Keratinocyte (primary cell): ENCODE results near the gene INO80E. TPM values are rescaled to one million over a fixed set of nuclear protein-coding genes. Genes with fewer than 3 reads are reported as not detected.
A peak's percentile ranks its signal among the peaks of the same experiment; 100 is the strongest.

Experiments used
- DNase-seq: peaks from one replicate; pipeline ENCODE4 v3.0.0-alpha.2; 2011; ENCODE audit warnings: low read depth, missing footprints, low spot score
- FAIRE-seq: peaks from 2 replicates; lab custom pipeline; 2011; peaks lifted over from hg19 to GRCh38; lab: Jason Lieb, UNC
- H2AFZ ChIP-seq: 2 replicates; pipeline ENCODE4 v1.6.0; 2012; ENCODE audit warnings: low read length, control low read depth, inconsistent platforms; ENCODE audit not compliant: control insufficient read depth
- H3K27ac ChIP-seq: 2 replicates; pipeline ENCODE4 v1.5.1; 2011; ENCODE audit warnings: low read length; ENCODE audit not compliant: control insufficient read depth, insufficient read depth
- H3K27me3 ChIP-seq: 3 replicates; pipeline ENCODE4 v1.6.0; 2011; ENCODE audit warnings: low read length; ENCODE audit not compliant: control insufficient read depth, insufficient read depth; ENCODE audit errors: extremely low read depth
- H3K36me3 ChIP-seq, 2 experiments: 2 replicates in 1 of 2; 3 replicates in 1 of 2; pipeline ENCODE4 v1.5.1; 2011; ENCODE audit warnings: low read length in 2 of 2, mild to moderate bottlenecking in 1 of 2; ENCODE audit not compliant: control insufficient read depth in 2 of 2, insufficient read depth in 2 of 2; ENCODE audit errors: extremely low read depth in 1 of 2
- H3K4me1 ChIP-seq: 3 replicates; pipeline ENCODE4 v1.5.1; 2011; ENCODE audit warnings: low read length; ENCODE audit not compliant: control insufficient read depth, insufficient read depth; ENCODE audit errors: extremely low read depth
- H3K4me2 ChIP-seq: 3 replicates; pipeline ENCODE4 v1.6.0; 2011; ENCODE audit warnings: low read depth, low read length; ENCODE audit not compliant: control insufficient read depth, insufficient read depth; ENCODE audit errors: extremely low read depth
- H3K4me3 ChIP-seq, 3 experiments: fragments of 200-600 bp in 1 of 3; sonication (generic) in 1 of 3; 2 replicates in 2 of 3; 3 replicates in 1 of 3; pipeline ENCODE4 v1.5.1; 2011 to 2016; ENCODE audit warnings: low read length in 3 of 3, mild to moderate bottlenecking in 3 of 3, control low read depth in 2 of 3, inconsistent platforms in 1 of 3, low read depth in 1 of 3, mixed read lengths in 1 of 3, mixed run types in 1 of 3, moderate library complexity in 1 of 3; ENCODE audit not compliant: control insufficient read depth in 2 of 3, insufficient read depth in 2 of 3; ENCODE audit errors: extremely low read depth in 1 of 3
- H3K79me2 ChIP-seq: 2 replicates; pipeline ENCODE4 v1.6.0; 2012; ENCODE audit warnings: low read length; ENCODE audit not compliant: control insufficient read depth, insufficient read depth
- H3K9ac ChIP-seq: 3 replicates; pipeline ENCODE4 v1.6.0; 2011; ENCODE audit warnings: low read length; ENCODE audit not compliant: control insufficient read depth, insufficient read depth; ENCODE audit errors: extremely low read depth
- H3K9me1 ChIP-seq: 3 replicates; pipeline ENCODE4 v1.6.0; 2011; ENCODE audit warnings: low read length; ENCODE audit not compliant: control insufficient read depth, insufficient read depth; ENCODE audit errors: extremely low read depth
- H3K9me3 ChIP-seq: 2 replicates; pipeline ENCODE4 v1.5.1; 2012; ENCODE audit warnings: low read depth, low read length; ENCODE audit not compliant: control insufficient read depth
- H4K20me1 ChIP-seq: 3 replicates; pipeline ENCODE4 v1.6.0; 2011; ENCODE audit warnings: low read length; ENCODE audit not compliant: control insufficient read depth, insufficient read depth; ENCODE audit errors: extremely low read depth
- CTCF ChIP-seq, 3 experiments: IDR thresholded peaks in 1 of 3; conservative IDR thresholded peaks in 1 of 3; optimal IDR thresholded peaks in 1 of 3; 2 replicates in 2 of 3; 3 replicates in 1 of 3; pipeline versions ENCODE3 to v1.5.1; 2011; ENCODE audit warnings: low read length in 3 of 3, mild to moderate bottlenecking in 3 of 3, moderate library complexity in 2 of 3, control low read depth in 1 of 3, inconsistent platforms in 1 of 3; ENCODE audit not compliant: insufficient read depth in 2 of 3; ENCODE audit errors: extremely low read depth in 1 of 3
- EZH2 ChIP-seq: IDR thresholded peaks from one replicate; pipeline ENCODE4 v1.6.1; 2012; ENCODE audit warnings: inconsistent platforms, mild to moderate bottlenecking, low read length, moderate library complexity
- dilution Hi-C: fragments of 300-500 bp; cut with MboI; formaldehyde crosslinking; loops from one replicate; pipeline ENCODE4 v1.7.0; 2020; ENCODE audit warnings: low sequenced_read_pairs; ENCODE audit not compliant: extremely low pct_ligation_motif_present
- polyA plus RNA-seq, 5 experiments: library from polyadenylated mRNA; depleted of rRNA in 3 of 5; stranded (reverse) in 3 of 5; stranded (forward) in 1 of 5; unstranded in 1 of 5; fragments of >200 nt; gene quantifications; 1 replicate in 1 of 5; 2 replicates in 3 of 5; 3 replicates in 1 of 5; pipeline versions ENCODE4 v1.2.1 to v1.2.3, GENCODE V29; 2011 to 2012; ENCODE audit warnings: missing spikeins in 2 of 5, low read depth in 1 of 5, low replicate concordance in 1 of 5

Gene INO80E
- polyA plus RNA-seq, 1 donor (not counting 4 experiments of a cell fraction or from before 2014, with no cell fraction given), result 26.7 TPM

GRCh38 chr16:29962344-29962994, 33.6 kb upstream of the INO80E start:
- no peak for DNase-seq
- no peaks in the 10 kb centered on the region for H3K27me3 ChIP-seq
- H3K9ac ChIP-seq, result peak overlapping the region; percentile 82
- H3K4me2 ChIP-seq, result peak overlapping the region; percentile 88
- peak overlapping the region; percentile 67 to 79 (median 72) for H3K4me3 ChIP-seq
- peaks cover 10% of the 10 kb centered on the region for H3K4me1 ChIP-seq
- H3K9me3 ChIP-seq, result no peaks in the 10 kb centered on the region
- TF ChIP-seq EZH2 (no peak), CTCF (optimal IDR thresholded peaks at IDR 0.05 in 1 of 3, IDR thresholded peaks at IDR 0.05 in 1 of 3, conservative IDR thresholded peaks at IDR 0.05 in 1 of 3; ENCODE audit: extremely low read depth in 1 of 3, insufficient read depth in 2 of 3, low read length in 3 of 3) (no peak)
- no peaks in the 10 kb centered on the region for H3K9me1 ChIP-seq
- peak overlapping the region; percentile 65 for H3K27ac ChIP-seq
- peaks cover 0 to 5% of the 10 kb centered on the region in 2 experiments for H3K36me3 ChIP-seq
- no peaks in the 10 kb centered on the region for H3K79me2 ChIP-seq
- H4K20me1 ChIP-seq, result no peaks in the 10 kb centered on the region
- dilution Hi-C loops, result no loop called here
- FAIRE-seq, result no peak
- H2AFZ ChIP-seq, result peak overlapping the region; percentile 79

- dilution Hi-C loops, result no loop called here
- Histone ChIP-seq H3K4me2 (peak overlapping the region; percentile 88), H3K9me1 (peaks cover 3% of the 10 kb centered on the region), H3K4me1 (peaks cover 10% of the 10 kb centered on the region), H3K9me3 (no peaks in the 10 kb centered on the region), H3K27me3 (no peaks in the 10 kb centered on the region), H3K36me3 (peaks cover 4 to 8% of the 10 kb centered on the region in 2 experiments), H3K79me2 (no peaks in the 10 kb centered on the region), H3K4me3 (peak overlapping the region; percentile 67 to 79 (median 72)), H3K9ac (peak overlapping the region; percentile 82), H4K20me1 (no peaks in the 10 kb centered on the region), H3K27ac (no peak overlapping the region), H2AFZ (no peak overlapping the region)
- TF ChIP-seq CTCF (optimal IDR thresholded peaks at IDR 0.05 in 1 of 3, IDR thresholded peaks at IDR 0.05 in 1 of 3, conservative IDR thresholded peaks at IDR 0.05 in 1 of 3; ENCODE audit: extremely low read depth in 1 of 3, insufficient read depth in 2 of 3, low read length in 3 of 3) (no peak), EZH2 (no peak)
- DNase-seq (no peak), FAIRE-seq (no peak)
Measured at GRCh38 chr16:29963021-29963743, 32.9 kb upstream of the INO80E start.
